Peyer's patch (tissue), 4 donors: ENCODE measurements around the gene SEMA5A.

Experiments
- POLR2A ChIP-seq, 2 donors: fragments of 450-650 bp; IDR thresholded peaks; one replicate each; pipeline ENCODE4 v1.5.1; 2017; ENCODE audit warnings: antibody characterized with exemption in 2 of 2, mild to moderate bottlenecking in 2 of 2, moderate library complexity in 2 of 2
- TF ChIP-seq, protein P1 (sequence below), 6 experiments: fragments of 450-650 bp in 4 of 6; fragments of 200-600 bp in 2 of 6; sonication (generic) in 1 of 6; IDR thresholded peaks; one replicate each; pipeline ENCODE4 v1.5.1; 2017 to 2019; ENCODE audit warnings: antibody characterized with exemption in 6 of 6, mild to moderate bottlenecking in 3 of 6, moderate library complexity in 1 of 6

DNA sequence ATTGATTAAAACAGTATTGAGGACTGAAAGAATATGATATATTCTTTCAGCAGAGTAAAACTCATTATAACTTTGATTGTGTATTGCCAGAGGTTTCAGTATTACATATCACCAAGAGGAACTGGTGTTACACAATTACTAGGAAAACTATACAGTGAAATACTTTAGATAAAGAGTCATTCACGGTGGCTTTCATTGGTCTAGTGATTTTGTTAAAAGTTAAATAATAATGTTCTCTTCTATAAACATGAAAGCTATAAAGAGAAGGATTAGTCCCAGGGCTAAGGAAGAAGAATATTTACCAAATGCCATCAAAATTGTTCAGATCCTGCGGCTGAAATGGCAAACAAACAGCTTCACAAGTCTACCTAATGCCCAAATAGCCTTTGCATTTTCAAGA, 306.2 kb downstream of the SEMA5A start:
- no peak for TF ChIP-seq POLR2A (IDR thresholded peaks at IDR 0.05)
- TF ChIP-seq, protein P1, sequence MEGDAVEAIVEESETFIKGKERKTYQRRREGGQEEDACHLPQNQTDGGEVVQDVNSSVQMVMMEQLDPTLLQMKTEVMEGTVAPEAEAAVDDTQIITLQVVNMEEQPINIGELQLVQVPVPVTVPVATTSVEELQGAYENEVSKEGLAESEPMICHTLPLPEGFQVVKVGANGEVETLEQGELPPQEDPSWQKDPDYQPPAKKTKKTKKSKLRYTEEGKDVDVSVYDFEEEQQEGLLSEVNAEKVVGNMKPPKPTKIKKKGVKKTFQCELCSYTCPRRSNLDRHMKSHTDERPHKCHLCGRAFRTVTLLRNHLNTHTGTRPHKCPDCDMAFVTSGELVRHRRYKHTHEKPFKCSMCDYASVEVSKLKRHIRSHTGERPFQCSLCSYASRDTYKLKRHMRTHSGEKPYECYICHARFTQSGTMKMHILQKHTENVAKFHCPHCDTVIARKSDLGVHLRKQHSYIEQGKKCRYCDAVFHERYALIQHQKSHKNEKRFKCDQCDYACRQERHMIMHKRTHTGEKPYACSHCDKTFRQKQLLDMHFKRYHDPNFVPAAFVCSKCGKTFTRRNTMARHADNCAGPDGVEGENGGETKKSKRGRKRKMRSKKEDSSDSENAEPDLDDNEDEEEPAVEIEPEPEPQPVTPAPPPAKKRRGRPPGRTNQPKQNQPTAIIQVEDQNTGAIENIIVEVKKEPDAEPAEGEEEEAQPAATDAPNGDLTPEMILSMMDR (IDR thresholded peaks at IDR 0.05) = no peak
